ENCODE data around the gene ATP11A. TPM values are rescaled to one million over a fixed set of nuclear protein-coding genes. Genes with fewer than 3 reads are reported as not detected.

ATP11A gene
- total and polyA plus RNA-seq, 2 experiments from 2014 or later = 12.3 to 52.6 TPM

GRCh38 chr13:112824429-112824828 lies 134.6 kb downstream of the ATP11A start:
- Histone ChIP-seq H3K4me3 (no peak overlapping the region), H3F3A (replicated peaks; ENCODE audit: low read depth) (no peaks in the 10 kb centered on the region), H3K27ac (ENCODE audit: low read depth) (no peak overlapping the region), H3K27me3 (ENCODE audit: insufficient read depth) (no peaks in the 10 kb centered on the region), H3K36me3 (ENCODE audit: insufficient read depth) (peaks cover 14% of the 10 kb centered on the region), H4K20me1 (replicated peaks; ENCODE audit: insufficient read depth) (peaks cover 5% of the 10 kb centered on the region), H3K79me2 (replicated peaks; ENCODE audit: insufficient read depth) (no peaks in the 10 kb centered on the region), H3K9me2 (ENCODE audit: insufficient read depth) (no peaks in the 10 kb centered on the region), H3K4me2 (no peak overlapping the region), H2AFZ (no peak overlapping the region), H3K4me1 (ENCODE audit: insufficient read depth) (no peaks in the 10 kb centered on the region)
- Mint-ChIP-seq H3K9me3 (peaks cover 2% of the 10 kb centered on the region; the same call in 1 of the 3 replicates), H3K4me1 (no peaks in the 10 kb centered on the region), H3K4me3 (no peak overlapping the region), H3K36me3 (ENCODE audit: low read depth) (peaks cover 75% of the 10 kb centered on the region), H3K27me3 (ENCODE audit: insufficient read depth, low read depth, poor library complexity) (peaks cover 3% of the 10 kb centered on the region), H3K27ac (no peak overlapping the region)
- DNase-seq (ENCODE audit: low spot score) (no peak), ATAC-seq (no peak)
- TF ChIP-seq POLR2AphosphoS5 (IDR thresholded peaks at IDR 0.05; ENCODE audit: low read depth) (no peak), STAT1 (IDR thresholded peaks at IDR 0.05; ENCODE audit: unreplicated experiment) (no peak), EZH2 (IDR thresholded peaks at IDR 0.05; ENCODE audit: low read depth, unreplicated experiment) (no peak), ZNF331 (CRISPR knock-in tag; IDR thresholded peaks at IDR 0.05; ENCODE audit: low read depth) (no peak), ZNF462 (CRISPR knock-in tag; IDR thresholded peaks at IDR 0.05) (no peak), NANOG (IDR thresholded peaks at IDR 0.05; ENCODE audit: borderline replicate concordance) (no peak)

GRCh38 chr13:112825071-112825470 lies 135.2 kb downstream of the ATP11A start:
- Histone ChIP-seq H3F3A (replicated peaks; ENCODE audit: low read depth) (no peaks in the 10 kb centered on the region), H2AFZ (no peak overlapping the region), H3K4me2 (no peak overlapping the region), H3K27ac (ENCODE audit: low read depth) (no peak overlapping the region), H3K27me3 (ENCODE audit: insufficient read depth) (no peaks in the 10 kb centered on the region), H3K4me1 (ENCODE audit: insufficient read depth) (no peaks in the 10 kb centered on the region), H3K79me2 (replicated peaks; ENCODE audit: insufficient read depth) (no peaks in the 10 kb centered on the region), H3K36me3 (ENCODE audit: insufficient read depth) (peaks cover 16% of the 10 kb centered on the region), H3K4me3 (no peak overlapping the region), H3K9me2 (ENCODE audit: insufficient read depth) (no peaks in the 10 kb centered on the region), H4K20me1 (replicated peaks; ENCODE audit: insufficient read depth) (peaks cover 5% of the 10 kb centered on the region)
- DNase-seq (ENCODE audit: low spot score) (no peak), ATAC-seq (no peak)
- TF ChIP-seq ZNF331 (CRISPR knock-in tag; IDR thresholded peaks at IDR 0.05; ENCODE audit: low read depth) = no peak
- no peak for TF ChIP-seq CTCF (conservative IDR thresholded peaks at IDR 0.05; ENCODE audit: low read depth in 2 of 2)
- TF ChIP-seq ETS1 (IDR thresholded peaks at IDR 0.05) = no peak
- TF ChIP-seq REST (IDR thresholded peaks at IDR 0.05; ENCODE audit: unreplicated experiment) = no peak
- no peak overlapping the region for H3K27ac Mint-ChIP-seq
- H3K4me3 Mint-ChIP-seq = no peak overlapping the region
- H3K27me3 Mint-ChIP-seq (ENCODE audit: insufficient read depth, low read depth, poor library complexity) = no peaks in the 10 kb centered on the region
- H3K4me1 Mint-ChIP-seq = no peaks in the 10 kb centered on the region
- peaks cover 2% of the 10 kb centered on the region; the same call in 1 of the 3 replicates for H3K9me3 Mint-ChIP-seq
- peaks cover 68% of the 10 kb centered on the region for H3K36me3 Mint-ChIP-seq (ENCODE audit: low read depth)

Measured in GM23338 (cell line).